Stimulated activated CD4-positive, alpha-beta T cell treated with anti-CD3 and anti-CD28 coated beads, Interleukin-4, amount 100 ng/mL, for 1 hour (primary cell): Measurements from ENCODE around the gene LYPLA2.

Experiments used
- DNase-seq: peaks from one replicate; pipeline ENCODE4 v3.0.0-alpha.2; 2020

The LYPLA2 gene

DNA sequence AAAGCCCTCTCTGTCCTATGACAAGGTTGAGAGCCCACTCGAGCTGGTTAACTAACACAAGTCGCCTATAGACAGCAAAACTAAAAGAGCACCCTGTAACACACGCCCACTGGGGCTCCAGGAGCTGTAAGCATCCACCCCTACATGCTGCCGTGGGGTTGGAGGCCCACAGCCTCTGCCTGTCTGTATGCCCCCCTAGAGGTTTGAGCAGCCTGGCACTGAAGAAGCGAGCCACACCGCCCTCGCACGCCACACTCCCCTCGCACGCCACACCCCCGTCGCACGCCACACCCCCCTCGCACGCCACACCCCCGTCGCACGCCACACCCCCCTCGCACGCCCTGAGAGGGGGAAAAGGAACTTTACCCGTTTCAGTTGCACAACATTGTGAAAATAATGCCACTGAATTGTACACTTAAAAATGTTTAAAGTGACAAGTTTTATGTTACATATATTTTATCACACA is 47.5 kb downstream of the LYPLA2 start:
- DNase-seq, result peak; percentile 78

DNA sequence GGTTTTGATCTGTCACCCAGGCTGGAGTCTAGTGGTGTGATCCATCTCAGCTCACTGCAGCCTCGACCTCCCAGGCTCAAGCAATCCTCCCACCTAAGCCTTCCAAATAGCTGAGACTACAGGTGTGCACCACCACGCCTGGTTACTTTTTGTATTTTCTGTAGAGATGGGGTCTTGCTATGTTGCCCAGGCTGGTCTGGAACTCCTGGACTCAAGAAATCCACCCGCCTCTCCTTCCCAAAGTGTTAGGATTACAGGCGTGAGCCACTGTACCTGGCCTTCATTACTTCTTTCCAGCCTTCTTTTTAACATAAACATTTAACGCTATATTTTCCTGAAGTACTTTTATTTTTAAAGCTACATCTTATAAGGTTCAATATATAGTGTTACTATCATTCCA is 52.7 kb downstream of the LYPLA2 start:
- no peak for DNase-seq
